Uterus (tissue), 4 donors: Measurements from ENCODE around the gene TMPRSS6. TPM values are rescaled to one million over a fixed set of nuclear protein-coding genes. Genes with fewer than 3 reads are reported as not detected.

Source experiments
- DNase-seq, 2 donors: peaks; one replicate each; pipeline ENCODE4 v3.0.0-alpha.2; 2019 to 2020
- H3K27ac ChIP-seq, 2 donors: fragments of 200-600 bp; sonication (generic); 1 replicate in 1 of 2; 2 replicates in 1 of 2; pipeline ENCODE4 v1.5.1; 2016 to 2018
- H3K27me3 ChIP-seq, 2 donors: fragments of 200-600 bp; sonication (generic); one replicate each; pipeline ENCODE4 v1.5.1; 2018 to 2019; ENCODE audit warnings: control low read depth in 1 of 2
- H3K36me3 ChIP-seq, 2 donors: fragments of 200-600 bp; sonication (generic); one replicate each; pipeline ENCODE4 v1.5.1; 2019; ENCODE audit warnings: control low read depth in 1 of 2
- H3K4me1 ChIP-seq, 2 donors: fragments of 200-600 bp; sonication (generic); one replicate each; pipeline ENCODE4 v1.5.1; 2018 to 2019; ENCODE audit warnings: control low read depth in 1 of 2
- H3K4me3 ChIP-seq, 2 donors: fragments of 200-600 bp; sonication (generic); 1 replicate in 1 of 2; 2 replicates in 1 of 2; pipeline ENCODE4 v1.5.1; 2018 to 2019; ENCODE audit warnings: mild to moderate bottlenecking in 1 of 2
- H3K9me3 ChIP-seq, 2 donors: fragments of 200-600 bp; sonication (generic); one replicate each; pipeline ENCODE4 v1.5.1; 2019; ENCODE audit warnings: control low read depth in 1 of 2
- POLR2A ChIP-seq, 2 donors: fragments of 450-650 bp; IDR thresholded peaks; one replicate each; pipeline ENCODE4 v1.6.1; 2016; ENCODE audit warnings: antibody characterized with exemption in 2 of 2, mild to moderate bottlenecking in 1 of 2, moderate library complexity in 1 of 2
- intact Hi-C: fragments of 100-400 bp; cut with DNase I; formaldehyde crosslinking; loops from one replicate; pipeline ENCODE4 v1.15.1; 2023; ENCODE audit warnings: low total_unique reads
- total RNA-seq, 4 donors: library from RNA; depleted of rRNA in 3 of 4; stranded (reverse); fragments of >200 nt in 3 of 4; gene quantifications; one replicate each; pipeline versions ENCODE4 v1.1.0 to v1.2.4, GENCODE V29; 2014 to 2023
- TF ChIP-seq, protein P1 (sequence below), 4 experiments: fragments of 200-600 bp in 2 of 4; fragments of 450-650 bp in 2 of 4; sonication (generic) in 2 of 4; IDR thresholded peaks; one replicate each; pipeline ENCODE4 v1.5.1; 2016 to 2019; ENCODE audit warnings: antibody characterized with exemption in 4 of 4, mild to moderate bottlenecking in 2 of 4, moderate library complexity in 1 of 4
- donor health status: DM: yes; HTN: yes; CAD: no.

The TMPRSS6 gene
- total RNA-seq, 4 donors from 2014 or later: not detected

DNA sequence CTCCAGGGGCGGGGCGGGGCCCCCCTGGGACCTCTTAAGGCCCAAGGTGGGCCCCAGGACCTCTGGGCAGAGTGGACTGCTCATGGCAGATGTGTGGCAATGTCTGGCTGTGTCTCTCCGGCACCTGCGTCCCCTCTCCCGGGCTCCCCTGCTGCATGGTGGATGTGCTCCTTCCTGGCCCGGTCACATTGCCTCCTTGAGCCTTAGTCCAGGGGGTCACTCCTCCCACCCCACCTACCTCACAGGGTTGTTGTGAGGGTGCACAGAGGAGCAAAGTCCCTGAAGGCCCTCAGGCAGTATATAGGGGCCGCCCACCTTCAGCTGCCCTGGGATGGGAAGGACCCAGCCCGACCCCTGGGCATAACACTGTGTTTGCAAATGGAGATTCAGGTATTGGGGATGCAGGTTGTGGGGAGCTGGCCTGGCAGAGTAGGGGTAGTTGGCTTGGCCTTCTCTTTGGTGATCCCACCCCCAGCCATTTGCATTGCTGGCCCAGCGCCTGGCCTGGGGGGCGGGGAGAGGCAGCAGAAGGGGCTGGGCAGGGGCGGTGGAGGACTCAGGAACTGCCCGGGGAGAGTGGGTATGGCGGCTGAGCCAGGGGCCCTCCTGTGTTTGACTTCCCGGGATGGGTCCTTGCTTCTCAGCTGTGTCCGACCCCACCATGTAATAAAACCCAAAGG lies 46.7 kb downstream of the TMPRSS6 start:
- Histone ChIP-seq H3K4me1 (no peaks in the 10 kb centered on the region), H3K9me3 (no peaks in the 10 kb centered on the region), H3K36me3 (no peaks in the 10 kb centered on the region), H3K27me3 (no peaks in the 10 kb centered on the region), H3K4me3 (no peak overlapping the region), H3K27ac (no peak overlapping the region)
- TF ChIP-seq POLR2A (IDR thresholded peaks at IDR 0.05): no peak
- TF ChIP-seq, protein P1, sequence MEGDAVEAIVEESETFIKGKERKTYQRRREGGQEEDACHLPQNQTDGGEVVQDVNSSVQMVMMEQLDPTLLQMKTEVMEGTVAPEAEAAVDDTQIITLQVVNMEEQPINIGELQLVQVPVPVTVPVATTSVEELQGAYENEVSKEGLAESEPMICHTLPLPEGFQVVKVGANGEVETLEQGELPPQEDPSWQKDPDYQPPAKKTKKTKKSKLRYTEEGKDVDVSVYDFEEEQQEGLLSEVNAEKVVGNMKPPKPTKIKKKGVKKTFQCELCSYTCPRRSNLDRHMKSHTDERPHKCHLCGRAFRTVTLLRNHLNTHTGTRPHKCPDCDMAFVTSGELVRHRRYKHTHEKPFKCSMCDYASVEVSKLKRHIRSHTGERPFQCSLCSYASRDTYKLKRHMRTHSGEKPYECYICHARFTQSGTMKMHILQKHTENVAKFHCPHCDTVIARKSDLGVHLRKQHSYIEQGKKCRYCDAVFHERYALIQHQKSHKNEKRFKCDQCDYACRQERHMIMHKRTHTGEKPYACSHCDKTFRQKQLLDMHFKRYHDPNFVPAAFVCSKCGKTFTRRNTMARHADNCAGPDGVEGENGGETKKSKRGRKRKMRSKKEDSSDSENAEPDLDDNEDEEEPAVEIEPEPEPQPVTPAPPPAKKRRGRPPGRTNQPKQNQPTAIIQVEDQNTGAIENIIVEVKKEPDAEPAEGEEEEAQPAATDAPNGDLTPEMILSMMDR (IDR thresholded peaks at IDR 0.05): no peak
- intact Hi-C loops: no loop called here
- no peak for DNase-seq

DNA sequence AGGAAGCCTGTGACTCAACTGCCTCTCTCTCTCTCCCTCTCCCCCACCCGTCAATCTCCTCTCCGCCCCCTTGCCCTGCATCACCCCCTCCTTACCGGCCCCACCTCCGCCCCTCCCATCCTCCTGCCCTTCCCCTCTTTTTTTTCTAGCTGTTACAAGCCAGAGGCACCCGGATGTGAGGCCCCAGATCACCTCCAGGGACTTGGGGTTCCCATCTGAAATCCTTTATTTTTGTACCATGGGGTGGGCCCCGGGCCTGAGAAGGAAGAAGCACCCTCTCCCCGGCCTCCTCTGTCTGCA lies 47.2 kb downstream of the TMPRSS6 start:
- Histone ChIP-seq H3K36me3 (no peaks in the 10 kb centered on the region), H3K9me3 (no peaks in the 10 kb centered on the region), H3K27me3 (no peaks in the 10 kb centered on the region), H3K27ac (no peak overlapping the region), H3K4me3 (no peak overlapping the region), H3K4me1 (no peaks in the 10 kb centered on the region)
- no peak for DNase-seq
- TF ChIP-seq, protein P1 (IDR thresholded peaks at IDR 0.05): no peak
- no peak for TF ChIP-seq POLR2A (IDR thresholded peaks at IDR 0.05)
- intact Hi-C loops: no loop called here

- H3K27me3 ChIP-seq: no peaks in the 10 kb centered on the region
- no peak overlapping the region for H3K4me3 ChIP-seq
- TF ChIP-seq POLR2A (IDR thresholded peaks at IDR 0.05): no peak
- TF ChIP-seq, protein P1 (IDR thresholded peaks at IDR 0.05): no peak
- intact Hi-C loops: no loop called here
- no peak for DNase-seq
- H3K36me3 ChIP-seq: no peaks in the 10 kb centered on the region
- no peaks in the 10 kb centered on the region for H3K4me1 ChIP-seq
- no peak overlapping the region for H3K27ac ChIP-seq
- H3K9me3 ChIP-seq: no peaks in the 10 kb centered on the region
Measured at GRCh38 chr22:37061611-37062375, 47.7 kb downstream of the TMPRSS6 start.

DNA sequence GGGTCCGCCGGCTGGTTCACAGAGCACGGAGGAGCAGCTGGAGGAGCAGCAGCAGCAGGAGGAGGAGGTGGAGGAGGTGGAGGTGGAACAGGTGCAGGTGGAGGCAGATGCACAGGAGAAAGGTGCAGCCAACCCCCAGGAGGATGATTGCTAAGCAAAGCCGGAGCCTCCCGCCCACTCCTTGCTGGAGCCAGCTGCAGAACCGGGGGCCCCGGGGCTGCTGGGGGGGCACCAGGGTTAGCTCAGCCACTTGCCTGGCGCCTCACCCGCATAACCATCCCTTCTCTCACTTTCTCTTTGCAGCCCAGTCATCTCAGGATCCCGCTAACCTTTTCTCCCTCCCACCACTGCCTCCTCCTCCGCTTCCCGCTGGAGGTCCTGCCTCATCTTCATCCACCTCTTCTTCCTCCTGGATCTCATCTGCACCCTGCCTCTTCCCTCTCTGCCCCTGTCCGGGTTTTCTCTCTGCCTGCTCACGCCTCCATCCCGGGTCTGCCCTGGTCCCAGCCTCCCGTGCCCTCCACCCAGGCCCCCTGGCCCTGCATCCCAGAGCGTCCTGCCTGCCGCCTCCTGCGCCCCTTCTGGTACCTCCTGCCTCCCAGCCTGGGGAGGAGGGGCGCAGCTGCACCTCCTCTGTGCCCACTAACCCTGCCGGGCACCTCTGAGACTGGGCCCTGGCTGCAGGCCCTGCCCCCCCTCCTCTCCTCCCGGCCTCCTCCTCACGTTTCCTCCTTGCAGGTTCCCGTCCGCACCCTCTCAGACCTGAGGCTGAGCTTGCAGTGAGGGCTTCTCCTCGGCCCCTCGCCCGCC lies 48.5 kb downstream of the TMPRSS6 start:
- no peaks in the 10 kb centered on the region for H3K27me3 ChIP-seq
- H3K27ac ChIP-seq: no peak overlapping the region
- DNase-seq: no peak
- H3K36me3 ChIP-seq: no peaks in the 10 kb centered on the region
- H3K4me3 ChIP-seq: no peak overlapping the region
- TF ChIP-seq, protein P1 (IDR thresholded peaks at IDR 0.05): no peak
- TF ChIP-seq POLR2A (IDR thresholded peaks at IDR 0.05): no peak
- intact Hi-C loops: no loop called here
- H3K4me1 ChIP-seq: no peaks in the 10 kb centered on the region
- H3K9me3 ChIP-seq: no peaks in the 10 kb centered on the region
